Measurements from ENCODE around the gene PPM1A.

DNA sequence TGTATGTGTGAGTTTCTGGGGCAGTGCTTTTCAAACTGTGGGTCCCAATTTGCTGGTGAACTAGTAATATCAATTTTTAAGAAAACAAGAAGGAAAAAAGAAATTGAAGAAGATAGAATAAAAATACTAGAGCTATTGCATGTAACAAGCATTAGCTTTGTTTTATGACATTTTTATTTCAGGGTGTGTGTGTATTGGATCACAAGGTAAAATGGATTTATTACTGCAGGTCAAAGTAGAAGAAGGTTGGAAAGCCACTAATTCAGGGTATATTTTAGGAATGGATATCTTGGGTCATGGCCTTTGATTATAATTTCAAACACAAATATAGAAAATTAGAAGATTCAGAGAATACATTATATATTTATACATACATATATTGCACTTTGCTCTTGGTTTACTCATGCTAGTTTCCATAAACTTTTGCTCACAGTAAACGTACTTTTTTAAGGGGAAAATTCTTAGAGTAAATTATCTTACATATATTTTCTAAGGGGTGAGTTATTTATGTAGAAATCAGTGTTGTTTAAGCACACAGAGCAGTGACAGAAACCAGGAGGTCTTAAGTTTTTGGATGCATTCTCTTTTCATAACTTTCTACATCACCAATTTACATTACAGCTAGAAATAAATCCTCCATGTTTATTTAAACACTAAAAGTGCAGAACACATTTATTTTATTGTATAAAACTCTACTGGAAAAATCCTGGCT is 34.5 kb upstream of the PPM1A start:
- TF ChIP-seq EP300 (IDR thresholded peaks at IDR 0.05; ENCODE audit: borderline replicate concordance) (no peak), RAD21 (IDR thresholded peaks at IDR 0.05; ENCODE audit: low read depth) (no peak), YY1 (IDR thresholded peaks at IDR 0.05; ENCODE audit: low read depth) (no peak)
- TF ChIP-seq, protein P1, sequence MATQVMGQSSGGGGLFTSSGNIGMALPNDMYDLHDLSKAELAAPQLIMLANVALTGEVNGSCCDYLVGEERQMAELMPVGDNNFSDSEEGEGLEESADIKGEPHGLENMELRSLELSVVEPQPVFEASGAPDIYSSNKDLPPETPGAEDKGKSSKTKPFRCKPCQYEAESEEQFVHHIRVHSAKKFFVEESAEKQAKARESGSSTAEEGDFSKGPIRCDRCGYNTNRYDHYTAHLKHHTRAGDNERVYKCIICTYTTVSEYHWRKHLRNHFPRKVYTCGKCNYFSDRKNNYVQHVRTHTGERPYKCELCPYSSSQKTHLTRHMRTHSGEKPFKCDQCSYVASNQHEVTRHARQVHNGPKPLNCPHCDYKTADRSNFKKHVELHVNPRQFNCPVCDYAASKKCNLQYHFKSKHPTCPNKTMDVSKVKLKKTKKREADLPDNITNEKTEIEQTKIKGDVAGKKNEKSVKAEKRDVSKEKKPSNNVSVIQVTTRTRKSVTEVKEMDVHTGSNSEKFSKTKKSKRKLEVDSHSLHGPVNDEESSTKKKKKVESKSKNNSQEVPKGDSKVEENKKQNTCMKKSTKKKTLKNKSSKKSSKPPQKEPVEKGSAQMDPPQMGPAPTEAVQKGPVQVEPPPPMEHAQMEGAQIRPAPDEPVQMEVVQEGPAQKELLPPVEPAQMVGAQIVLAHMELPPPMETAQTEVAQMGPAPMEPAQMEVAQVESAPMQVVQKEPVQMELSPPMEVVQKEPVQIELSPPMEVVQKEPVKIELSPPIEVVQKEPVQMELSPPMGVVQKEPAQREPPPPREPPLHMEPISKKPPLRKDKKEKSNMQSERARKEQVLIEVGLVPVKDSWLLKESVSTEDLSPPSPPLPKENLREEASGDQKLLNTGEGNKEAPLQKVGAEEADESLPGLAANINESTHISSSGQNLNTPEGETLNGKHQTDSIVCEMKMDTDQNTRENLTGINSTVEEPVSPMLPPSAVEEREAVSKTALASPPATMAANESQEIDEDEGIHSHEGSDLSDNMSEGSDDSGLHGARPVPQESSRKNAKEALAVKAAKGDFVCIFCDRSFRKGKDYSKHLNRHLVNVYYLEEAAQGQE (IDR thresholded peaks at IDR 0.05; ENCODE audit: low read depth), result no peak
